ENCODE results near the gene FAM149B1.

The FAM149B1 gene

GRCh38 chr10:73159038-73159648 is 8.8 kb upstream of the FAM149B1 start:
- no peak overlapping the region for H3K4me3 ChIP-seq (replicated peaks; ENCODE audit: low read depth, low read length)
- DNase-seq (ENCODE audit: extremely low read depth, low read depth) = no peak
- TF ChIP-seq CTCF (IDR thresholded peaks at IDR 0.05; ENCODE audit: low read depth, low read length, missing control alignments) = peak; percentile 70

GRCh38 chr10:73161079-73161478 is 6.8 kb upstream of the FAM149B1 start:
- TF ChIP-seq CTCF (IDR thresholded peaks at IDR 0.05; ENCODE audit: low read depth, low read length, missing control alignments) = no peak
- no peak for DNase-seq (ENCODE audit: extremely low read depth, low read depth)
- H3K4me3 ChIP-seq (replicated peaks; ENCODE audit: low read depth, low read length) = no peak overlapping the region

DNA sequence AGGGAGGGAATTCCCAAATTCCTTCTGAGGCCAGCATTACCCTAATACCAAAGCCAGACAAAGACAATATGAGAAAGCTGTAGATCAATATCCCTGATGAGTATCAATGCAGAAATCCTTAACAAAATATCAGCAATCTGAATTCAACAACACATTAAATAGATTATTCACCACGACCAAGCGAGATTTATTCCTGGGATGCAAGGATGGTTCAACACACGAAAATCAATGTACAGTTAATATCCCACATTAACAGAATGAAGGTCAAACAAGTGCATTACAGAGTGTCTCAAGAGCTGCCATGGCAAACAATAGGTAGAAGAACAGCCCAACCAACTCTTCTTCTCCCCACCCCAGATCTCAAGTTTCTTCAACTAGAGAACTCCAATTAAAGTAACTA is 6.3 kb upstream of the FAM149B1 start:
- no peak for DNase-seq (ENCODE audit: extremely low read depth, low read depth)
- TF ChIP-seq CTCF (IDR thresholded peaks at IDR 0.05; ENCODE audit: low read depth, low read length, missing control alignments) = no peak

DNA sequence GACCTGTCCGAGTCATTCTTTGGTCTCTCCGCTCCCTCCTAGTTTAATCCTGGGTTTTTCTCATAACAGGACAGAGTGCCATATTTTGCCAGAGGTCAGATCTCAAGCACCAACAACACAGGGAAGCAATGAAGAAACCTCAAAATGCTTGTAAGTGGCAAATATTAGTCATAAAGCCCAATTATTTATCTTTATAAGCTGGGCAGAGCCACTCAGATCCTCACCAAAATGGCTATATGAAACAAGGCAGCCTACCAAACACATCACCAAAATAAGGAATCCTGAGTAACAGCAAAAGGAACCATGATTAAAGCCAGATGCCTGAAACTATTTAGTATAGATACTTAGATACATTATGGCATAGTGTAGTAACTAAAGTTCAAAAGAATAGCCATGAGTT is 4.8 kb upstream of the FAM149B1 start:
- no peak overlapping the region for H3K4me3 ChIP-seq (replicated peaks; ENCODE audit: low read depth, low read length)
- TF ChIP-seq CTCF (IDR thresholded peaks at IDR 0.05; ENCODE audit: low read depth, low read length, missing control alignments) = no peak
- no peak for DNase-seq (ENCODE audit: extremely low read depth, low read depth)

More for the DNA sequence above, 6.3 kb upstream of the FAM149B1 start:
- no peak overlapping the region for H3K4me3 ChIP-seq (replicated peaks; ENCODE audit: low read depth, low read length)

- peak overlapping the region; percentile 100 for H3K4me3 ChIP-seq (replicated peaks; ENCODE audit: low read depth, low read length)
- no peak for DNase-seq (ENCODE audit: extremely low read depth, low read depth)
- TF ChIP-seq CTCF (IDR thresholded peaks at IDR 0.05; ENCODE audit: low read depth, low read length, missing control alignments) = no peak
These were observed 947 bp upstream of the FAM149B1 start for GRCh38 chr10:73166972-73167371.

GRCh38 chr10:73167458-73167782 is 499 bp upstream of the FAM149B1 start:
- H3K4me3 ChIP-seq (replicated peaks; ENCODE audit: low read depth, low read length) = peak overlapping the region; percentile 100
- DNase-seq (ENCODE audit: extremely low read depth, low read depth) = no peak
- TF ChIP-seq CTCF (IDR thresholded peaks at IDR 0.05; ENCODE audit: low read depth, low read length, missing control alignments) = no peak

DNA sequence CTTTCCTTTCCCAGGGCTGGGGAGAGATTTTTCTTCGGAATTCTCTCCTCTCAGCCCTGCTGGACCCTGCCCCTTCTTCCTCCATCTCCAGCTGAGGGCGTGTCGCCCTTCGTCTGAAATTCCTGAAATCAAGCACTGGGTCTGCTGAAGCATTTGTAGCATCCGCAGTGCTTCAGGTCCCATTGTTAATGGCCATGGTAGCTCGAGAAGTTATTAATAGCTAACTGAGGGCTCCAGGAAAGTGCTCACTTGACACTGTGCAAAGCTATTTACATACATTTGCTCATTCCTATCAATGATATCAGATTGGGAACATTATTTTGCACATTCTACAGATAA is 515 bp downstream of the FAM149B1 start:
- DNase-seq (ENCODE audit: extremely low read depth, low read depth) = no peak
- TF ChIP-seq CTCF (IDR thresholded peaks at IDR 0.05; ENCODE audit: low read depth, low read length, missing control alignments) = no peak
- peak overlapping the region; percentile 100 for H3K4me3 ChIP-seq (replicated peaks; ENCODE audit: low read depth, low read length)

All from HFF-Myc (cell line).